HS-27A (cell line): Measurements from ENCODE around the gene ELK4.

Experiments used
- DNase-seq: peaks from one replicate; pipeline ENCODE4 v3.0.0-alpha.2; 2012; ENCODE audit warnings: low read depth, missing footprints

ELK4 gene

GRCh38 chr1:205561501-205562203 is 70.2 kb downstream of the ELK4 start:
- no peak for DNase-seq
